Liver (tissue), 5 donors: ENCODE measurements around the gene ETV6. TPM values are rescaled to one million over a fixed set of nuclear protein-coding genes. Genes with fewer than 3 reads are reported as not detected.

Experiments used
- CTCF ChIP-seq: fragments of 150-350 bp; IDR thresholded peaks from 2 replicates; pipeline ENCODE4 v1.5.1; 2017; ENCODE audit warnings: improper control_type of control experiment, low read depth, low read length; ENCODE audit not compliant: missing input control
- FOXA1 ChIP-seq: IDR thresholded peaks from 2 replicates; pipeline ENCODE4 v1.6.1; 2016; ENCODE audit warnings: antibody characterized with exemption
- FOXA2 ChIP-seq: IDR thresholded peaks from 2 replicates; pipeline ENCODE4 v1.6.1; 2016; ENCODE audit warnings: antibody characterized with exemption
- NR2F2 ChIP-seq: IDR thresholded peaks from 2 replicates; pipeline ENCODE4 v1.6.1; 2016; ENCODE audit warnings: antibody characterized with exemption
- RAD21 ChIP-seq, 2 donors: IDR thresholded peaks; 2 replicates each; pipeline ENCODE4 v1.6.1; 2016; ENCODE audit warnings: antibody characterized with exemption in 2 of 2, mild to moderate bottlenecking in 2 of 2
- TAF1 ChIP-seq: conservative IDR thresholded peaks from 2 replicates; pipeline ENCODE4 v1.6.1; 2016; ENCODE audit warnings: antibody characterized with exemption, mild to moderate bottlenecking
- polyA plus RNA-seq, 2 donors: library from polyadenylated mRNA; stranded (reverse) in 1 of 2; unstranded in 1 of 2; fragments of 200-250 nt in 1 of 2; fragments of >200 nt in 1 of 2; fragmentation: Nextera tagmentation in 1 of 2; extraction: Ambion mirVana in 1 of 2; gene quantifications; one replicate each; pipeline versions ENCODE4 v1.2.1 to v1.2.3, GENCODE V29; 2013 to 2015
- total RNA-seq, 2 donors: library from RNA; depleted of rRNA; stranded (reverse); fragments of >200 nt; gene quantifications; one replicate each; pipeline ENCODE4 v1.2.3, GENCODE V29; 2014
- donor health status: healthy.
- donor health status: healthy.
- donor health status: healthy.

ETV6 gene
- total and polyA plus RNA-seq, 4 donors: 2.0 to 6.2 (median 3.5) TPM

DNA sequence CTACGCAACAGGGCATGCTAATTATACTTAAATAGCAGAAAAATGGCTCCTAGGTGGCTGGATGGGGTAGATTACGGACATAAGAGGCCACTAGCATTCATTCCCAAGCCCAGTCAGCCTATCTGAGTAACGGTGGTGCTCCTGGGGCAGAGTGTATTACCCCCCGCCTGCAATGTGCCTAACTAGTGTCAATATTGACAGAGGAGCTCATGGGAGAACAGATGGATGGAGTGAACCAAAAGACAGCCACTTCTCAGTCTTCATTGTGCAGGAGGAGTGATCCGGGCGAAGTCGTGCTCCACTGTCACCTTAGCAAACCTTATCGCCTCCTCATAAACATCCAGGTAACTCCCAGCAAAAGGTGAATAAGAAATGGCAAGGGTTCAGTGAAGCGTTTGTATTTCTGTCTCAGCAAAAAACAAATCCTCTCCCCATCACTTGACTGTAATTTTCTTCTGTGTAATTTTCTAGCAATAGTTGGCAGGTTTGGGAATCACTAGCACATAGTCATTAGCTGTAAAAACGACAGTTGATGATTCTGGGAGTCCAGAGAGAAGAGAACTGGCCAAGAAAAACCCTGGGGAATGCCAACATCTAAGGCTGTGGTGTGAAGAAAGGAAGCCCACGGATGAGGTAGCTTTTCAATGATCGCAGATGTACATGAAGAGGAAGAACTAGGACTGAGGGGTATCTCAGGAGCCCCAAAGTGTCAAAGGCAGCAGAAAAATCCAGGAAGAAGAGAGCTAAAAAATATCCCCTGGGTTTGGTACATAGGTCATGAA is 294.6 kb downstream of the ETV6 start (continued):
- TF ChIP-seq FOXA2: no peak
- TF ChIP-seq NR2F2: no peak
- no peak for TF ChIP-seq RAD21 (IDR thresholded peaks at IDR 0.05)
- no peak for TF ChIP-seq FOXA1
- TF ChIP-seq CTCF: no peak
- no peak for TF ChIP-seq TAF1
